ENCODE results near the gene LAMB4. TPM values are rescaled to one million over a fixed set of nuclear protein-coding genes. Genes with fewer than 3 reads are reported as not detected.

The LAMB4 gene
- total and polyA plus RNA-seq, 2 of the 8 experiments (the other 6 are each of a cell fraction or from before 2014, with no cell fraction given): not detected

DNA sequence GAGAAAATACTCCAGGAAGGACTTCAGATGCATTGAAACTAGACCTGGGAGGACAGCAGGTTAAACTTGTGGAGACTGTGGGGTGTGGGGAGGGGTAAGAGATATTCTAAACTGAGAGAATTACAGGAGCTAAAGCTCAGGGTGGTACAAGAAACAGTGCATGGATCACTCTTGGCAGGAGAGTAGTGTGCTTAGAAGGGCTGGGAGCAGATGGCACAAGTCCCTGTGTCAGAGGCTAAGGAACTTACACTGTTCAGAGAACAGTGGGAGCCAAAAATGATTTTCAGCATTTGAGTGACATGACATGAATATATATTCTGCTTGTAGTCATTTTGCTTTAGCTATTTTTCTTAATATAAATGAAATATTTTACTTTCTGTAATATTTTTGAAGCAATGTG, 91.2 kb downstream of the LAMB4 start:
- no peak overlapping the region for H4K5ac ChIP-seq (ENCODE audit: insufficient read length, low read depth, low read length)
- DNase-seq (ENCODE audit: low read depth in 1 of 2, low spot score in 2 of 2) (no peak), FAIRE-seq (no peak)
- no peaks in the 10 kb centered on the region for H3K27me3 ChIP-seq (replicated peaks in 1 of 4; ENCODE audit: control insufficient read depth in 3 of 4, extremely low read depth in 1 of 4, insufficient read depth in 3 of 4, low read length in 3 of 4)
- ChIA-PET CTCF (ENCODE audit: partially characterized antibody) (interaction anchor here (9.1 kb wide), 1 partner anchor 23 kb away, joined by 86 read pairs; no protein-coding TSS in a partner anchor), POLR2A (ENCODE audit: partially characterized antibody) (no interaction called here)
- H2AK5ac ChIP-seq (ENCODE audit: low read depth, low read length): no peak overlapping the region
- no peaks in the 10 kb centered on the region for H3K23me2 ChIP-seq (ENCODE audit: low read depth, low read length)
- no peak overlapping the region for H3K4me2 ChIP-seq (ENCODE audit: insufficient read depth in 1 of 2, low read depth in 2 of 2, low read length in 2 of 2)
- no peaks in the 10 kb centered on the region for H3K36me3 ChIP-seq (ENCODE audit: control insufficient read depth in 2 of 4, insufficient read depth in 4 of 4, low read length in 3 of 4)
- H3K23ac ChIP-seq (ENCODE audit: insufficient read length): no peak overlapping the region
- peaks cover 0 to 4% (median under 1%) of the 10 kb centered on the region in 4 experiments; a peak in 2 of 7 replicates for H3K4me1 ChIP-seq (replicated peaks in 1 of 4; ENCODE audit: control insufficient read depth in 3 of 4, insufficient read depth in 4 of 4, low read length in 3 of 4)
- H2BK12ac ChIP-seq (ENCODE audit: low read depth, low read length): no peak overlapping the region
- no peak overlapping the region for H4K91ac ChIP-seq (replicated peaks; ENCODE audit: insufficient read length, low read length)
- H2AFZ ChIP-seq (ENCODE audit: low read length): no peak overlapping the region
- no peak overlapping the region for H3K56ac ChIP-seq (replicated peaks; ENCODE audit: insufficient read length, low read depth, low read length)
- no peak overlapping the region for H2BK20ac ChIP-seq (ENCODE audit: low read length)
- no peak overlapping the region for H2BK5ac ChIP-seq (ENCODE audit: low read depth, low read length)
- H4K8ac ChIP-seq (ENCODE audit: extremely low read depth, insufficient read depth, low read length): no peak overlapping the region
- H3K4ac ChIP-seq (replicated peaks; ENCODE audit: insufficient read length, low read depth, low read length): no peak overlapping the region
- no peaks in the 10 kb centered on the region for H3K9me3 ChIP-seq (ENCODE audit: insufficient read depth in 2 of 2, low read depth in 1 of 2, low read length in 1 of 2)
- H3K79me1 ChIP-seq (ENCODE audit: low read depth, low read length): no peaks in the 10 kb centered on the region
- TF ChIP-seq MAFK (IDR thresholded peaks at IDR 0.05; ENCODE audit: low read depth, low read length) (no peak), TBP (IDR thresholded peaks at IDR 0.05; ENCODE audit: low read depth, low read length) (no peak), RXRA (IDR thresholded peaks at IDR 0.05; ENCODE audit: insufficient read depth, low read depth, low read length) (no peak), E2F6 (IDR thresholded peaks at IDR 0.05) (no peak), TEAD4 (IDR thresholded peaks at IDR 0.05; ENCODE audit: low read depth, low read length) (no peak), POU5F1 (IDR thresholded peaks at IDR 0.05; ENCODE audit: low read depth, low read length) (no peak)
- no peak overlapping the region for H3K18ac ChIP-seq (ENCODE audit: extremely low read depth, low read length)
- H3K27ac ChIP-seq (ENCODE audit: low read depth, low read length): no peak overlapping the region
- no peak overlapping the region for H3K14ac ChIP-seq (ENCODE audit: insufficient read length)
- H3K9ac ChIP-seq (replicated peaks in 1 of 4; ENCODE audit: extremely low read depth in 1 of 4, low read depth in 3 of 4, low read length in 3 of 4): no peak overlapping the region
- H4K20me1 ChIP-seq (replicated peaks in 1 of 2; ENCODE audit: control insufficient read depth in 1 of 2, insufficient read depth in 2 of 2, low read length in 2 of 2): no peaks in the 10 kb centered on the region
- no peaks in the 10 kb centered on the region for H3K79me2 ChIP-seq (ENCODE audit: control insufficient read depth in 1 of 2, insufficient read depth in 2 of 2, low read length in 2 of 2)
- no peak overlapping the region for H3K4me3 ChIP-seq (ENCODE audit: extremely low read depth in 1 of 4, insufficient read depth in 2 of 4, low read depth in 3 of 4, low read length in 4 of 4)
- no peak overlapping the region for H2BK15ac ChIP-seq (ENCODE audit: low read length)
- no peak overlapping the region for H2BK120ac ChIP-seq (replicated peaks; ENCODE audit: low read depth, low read length)

All from H1 (cell line).